ENCODE results near the gene RAD21L1. TPM values are rescaled to one million over a fixed set of nuclear protein-coding genes. Genes with fewer than 3 reads are reported as not detected.

The RAD21L1 gene
- polyA plus RNA-seq, 1 donor from 2014 or later: not detected

GRCh38 chr20:1266167-1266973 lies 40.5 kb downstream of the RAD21L1 start, which contains the start of gene SNPH:
Gene SNPH (plus strand): TSS chr20:1266294. CDS start chr20:1296240, 29,946 bp downstream.
- Histone ChIP-seq H3K9me3 (ENCODE audit: low read length) (no peaks in the 10 kb centered on the region), H3K79me2 (replicated peaks; ENCODE audit: insufficient read depth, low read length) (no peaks in the 10 kb centered on the region), H3K27ac (ENCODE audit: low read length) (peak within 1 kb of the TSS; percentile 59), H3K4me2 (ENCODE audit: low read length) (peak within 1 kb of the TSS; percentile 62), H3K36me3 (ENCODE audit: insufficient read depth, low read length) (no peaks in the 10 kb centered on the region), H3K4me3 (ENCODE audit: low read length) (peak within 1 kb of the TSS; percentile 93), H3K9ac (ENCODE audit: low read length) (peak within 1 kb of the TSS; percentile 85), H3K27me3 (ENCODE audit: insufficient read depth, low read depth, low read length) (no peaks in the 10 kb centered on the region), H2AFZ (ENCODE audit: low read depth, low read length) (peak within 1 kb of the TSS; percentile 52), H3K9me2 (ENCODE audit: insufficient read depth, low read length) (no peaks in the 10 kb centered on the region), H4K20me1 (ENCODE audit: insufficient read depth) (no peaks in the 10 kb centered on the region), H3F3A (ENCODE audit: insufficient read depth, low read length, poor library complexity, severe bottlenecking) (no peaks in the 10 kb centered on the region)
- TF ChIP-seq REST (IDR thresholded peaks at IDR 0.05; ENCODE audit: borderline replicate concordance): peak; percentile 40
- TF ChIP-seq TAF1 (IDR thresholded peaks at IDR 0.05; ENCODE audit: low read depth): peak; percentile 58
- no peak for TF ChIP-seq RAD21 (conservative IDR thresholded peaks at IDR 0.05)
- no peak for TF ChIP-seq CTCF (IDR thresholded peaks at IDR 0.05; ENCODE audit: poor library complexity, severe bottlenecking)
- no peak for TF ChIP-seq EP300 (conservative IDR thresholded peaks at IDR 0.05; ENCODE audit: poor library complexity, severe bottlenecking)
- TF ChIP-seq POLR2AphosphoS5 (IDR thresholded peaks at IDR 0.05): peak; percentile 73
- no peak for TF ChIP-seq SMC3 (conservative IDR thresholded peaks at IDR 0.05; ENCODE audit: poor library complexity)
- TF ChIP-seq MXI1 (conservative IDR thresholded peaks at IDR 0.05; ENCODE audit: poor library complexity, severe bottlenecking): no peak
- TF ChIP-seq EZH2 (IDR thresholded peaks at IDR 0.05; ENCODE audit: borderline replicate concordance, insufficient read depth, low read length, poor library complexity, severe bottlenecking): no peak

GRCh38 chr20:1267161-1267560 lies 41.3 kb downstream of the RAD21L1 start:
- peak overlapping the region; percentile 62 for H3K4me2 ChIP-seq (ENCODE audit: low read length)
- no peaks in the 10 kb centered on the region for H4K20me1 ChIP-seq (ENCODE audit: insufficient read depth)
- peak overlapping the region; percentile 59 for H3K27ac ChIP-seq (ENCODE audit: low read length)
- H3K4me3 ChIP-seq (ENCODE audit: low read length): peak overlapping the region; percentile 93
- no peaks in the 10 kb centered on the region for H3K9me2 ChIP-seq (ENCODE audit: insufficient read depth, low read length)
- TF ChIP-seq POLR2AphosphoS5 (IDR thresholded peaks at IDR 0.05) (no peak), SMC3 (conservative IDR thresholded peaks at IDR 0.05; ENCODE audit: poor library complexity) (no peak), EZH2 (IDR thresholded peaks at IDR 0.05; ENCODE audit: borderline replicate concordance, insufficient read depth, low read length, poor library complexity, severe bottlenecking) (no peak), RAD21 (conservative IDR thresholded peaks at IDR 0.05) (no peak), EP300 (conservative IDR thresholded peaks at IDR 0.05; ENCODE audit: poor library complexity, severe bottlenecking) (no peak), CTCF (IDR thresholded peaks at IDR 0.05; ENCODE audit: poor library complexity, severe bottlenecking) (no peak), MXI1 (conservative IDR thresholded peaks at IDR 0.05; ENCODE audit: poor library complexity, severe bottlenecking) (no peak), TAF1 (IDR thresholded peaks at IDR 0.05; ENCODE audit: low read depth) (no peak), REST (IDR thresholded peaks at IDR 0.05; ENCODE audit: borderline replicate concordance) (no peak)
- H3F3A ChIP-seq (ENCODE audit: insufficient read depth, low read length, poor library complexity, severe bottlenecking): no peaks in the 10 kb centered on the region
- H3K9me3 ChIP-seq (ENCODE audit: low read length): no peaks in the 10 kb centered on the region
- H2AFZ ChIP-seq (ENCODE audit: low read depth, low read length): no peak overlapping the region
- H3K9ac ChIP-seq (ENCODE audit: low read length): peak overlapping the region; percentile 85
- no peaks in the 10 kb centered on the region for H3K36me3 ChIP-seq (ENCODE audit: insufficient read depth, low read length)
- H3K27me3 ChIP-seq (ENCODE audit: insufficient read depth, low read depth, low read length): no peaks in the 10 kb centered on the region
- H3K79me2 ChIP-seq (replicated peaks; ENCODE audit: insufficient read depth, low read length): no peaks in the 10 kb centered on the region

Data from neural cell (in vitro differentiated cells).